HG03066 (cell line): ENCODE measurements around the gene MAN1A1.

Experiments used
- ATAC-seq: cut with Tn5 transposase; IDR thresholded peaks from one replicate; pipeline ENCODE4 v1.9.1; 2021; ENCODE audit warnings: low read depth; ENCODE audit not compliant: unreplicated experiment

Gene MAN1A1

GRCh38 chr6:119276211-119276610, 73.3 kb downstream of the MAN1A1 start:
- no peak for ATAC-seq

DNA sequence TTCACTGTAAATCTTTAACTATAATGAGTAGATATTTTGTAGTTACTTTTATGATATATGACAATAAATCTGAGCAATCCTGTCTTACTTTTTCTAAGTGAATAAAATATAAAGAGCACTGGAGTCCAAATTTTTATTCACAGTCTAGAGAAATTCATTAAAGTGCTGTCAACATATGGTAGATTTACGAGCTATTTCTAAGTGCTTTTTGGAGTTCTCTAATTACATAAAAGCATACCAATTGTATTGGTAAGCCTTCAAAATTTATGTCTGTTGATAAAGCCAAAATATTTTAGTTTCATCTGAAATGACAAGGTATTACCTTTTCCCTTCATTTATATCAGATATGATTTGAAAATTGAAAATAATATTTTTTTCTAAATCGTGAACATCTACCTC, 75.4 kb downstream of the MAN1A1 start:
- ATAC-seq, result no peak

DNA sequence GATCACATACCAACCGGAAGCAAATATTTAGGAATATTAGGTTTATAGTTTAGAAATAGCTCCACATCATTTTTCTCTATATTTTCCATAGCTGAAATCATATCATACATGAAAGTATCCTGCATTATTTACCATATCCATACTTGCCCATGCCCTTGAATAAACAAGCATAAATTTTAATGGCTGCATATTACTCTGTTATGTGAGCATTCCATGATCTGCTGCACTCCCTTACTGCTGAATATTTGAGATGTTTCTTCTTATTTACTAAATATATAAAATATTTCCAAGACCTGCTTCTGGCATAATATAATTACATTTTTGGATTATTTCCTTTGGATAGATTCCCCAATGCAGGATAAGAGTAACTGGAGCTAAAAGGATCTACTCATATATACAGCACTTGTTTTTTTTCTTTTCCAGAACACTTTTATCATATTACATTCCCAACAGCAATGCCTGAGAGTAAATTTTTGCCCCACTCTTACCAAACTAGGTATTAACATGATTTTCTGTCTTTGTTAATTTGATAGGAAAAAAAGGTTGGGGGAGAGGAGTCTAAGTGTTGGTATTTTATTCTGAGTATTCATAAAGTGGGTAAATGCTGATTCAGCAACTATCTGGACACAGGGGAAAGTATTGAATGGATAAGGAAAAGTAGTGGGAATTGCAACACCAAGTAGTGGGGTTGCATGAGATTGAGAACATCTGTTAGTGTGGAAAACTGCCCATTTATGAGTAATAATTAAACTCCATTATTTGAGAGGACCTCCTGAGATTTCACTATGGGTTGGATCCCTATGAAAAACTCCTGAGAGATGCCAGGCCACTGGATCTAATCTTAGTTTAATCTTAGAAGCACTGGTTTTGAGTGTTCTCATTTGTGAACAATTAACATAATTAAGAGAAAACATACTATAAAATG, 76.0 kb downstream of the MAN1A1 start:
- no peak for ATAC-seq

GRCh38 chr6:119270545-119270944, 79.0 kb downstream of the MAN1A1 start:
- no peak for ATAC-seq

GRCh38 chr6:119269266-119270103, 80.1 kb downstream of the MAN1A1 start:
- ATAC-seq, result no peak

GRCh38 chr6:119267126-119267905, 82.2 kb downstream of the MAN1A1 start:
- no peak for ATAC-seq

DNA sequence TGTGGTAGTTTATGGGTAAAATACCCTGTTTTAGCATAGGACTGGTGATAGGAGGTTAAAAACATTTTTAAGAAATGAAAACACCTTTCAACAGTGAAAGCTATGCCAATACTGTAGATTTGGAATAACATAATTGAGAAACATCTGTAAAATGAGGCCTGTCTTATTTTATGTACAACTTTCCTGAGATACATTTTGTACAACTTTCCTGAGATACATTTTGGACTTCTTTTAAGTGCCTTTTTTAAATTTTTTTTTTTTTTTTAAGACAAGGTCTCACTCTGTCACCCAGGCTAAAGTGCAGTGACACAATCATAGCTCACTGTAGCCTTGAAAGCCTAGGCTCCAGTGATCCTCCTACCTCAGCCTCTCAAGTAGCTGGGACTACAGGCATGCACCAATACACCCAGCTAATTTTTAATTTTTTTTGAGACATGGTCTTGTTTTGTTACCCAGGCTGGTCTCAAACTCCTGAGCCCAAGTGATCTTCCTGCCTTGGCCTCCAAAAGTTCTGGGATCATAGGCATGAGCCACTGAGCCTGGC, 84.6 kb downstream of the MAN1A1 start:
- ATAC-seq, result no peak

- no peak for ATAC-seq
Measured at GRCh38 chr6:119262612-119263011, 86.9 kb downstream of the MAN1A1 start.

GRCh38 chr6:119261944-119262284, 87.6 kb downstream of the MAN1A1 start:
- ATAC-seq, result no peak

GRCh38 chr6:119259027-119259426, 90.5 kb downstream of the MAN1A1 start:
- peak; percentile 47 for ATAC-seq

DNA sequence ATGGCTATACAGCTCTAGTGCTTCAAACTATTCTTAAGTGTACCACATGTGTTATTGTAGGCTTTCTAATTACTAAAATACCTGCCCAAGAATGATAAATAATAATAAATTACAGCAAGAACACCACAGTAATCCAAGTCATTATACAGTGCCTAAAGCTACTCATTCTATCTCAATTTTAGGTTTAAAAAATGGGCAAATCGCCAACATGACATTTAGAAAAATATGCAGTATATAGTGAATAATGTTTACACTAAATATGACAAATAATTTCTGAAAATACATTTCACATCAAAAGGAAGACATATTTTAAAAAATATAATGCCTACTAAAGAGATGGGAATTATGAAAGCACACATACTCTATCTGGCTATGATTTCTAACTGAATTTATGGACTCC, 91.8 kb downstream of the MAN1A1 start:
- no peak for ATAC-seq

DNA sequence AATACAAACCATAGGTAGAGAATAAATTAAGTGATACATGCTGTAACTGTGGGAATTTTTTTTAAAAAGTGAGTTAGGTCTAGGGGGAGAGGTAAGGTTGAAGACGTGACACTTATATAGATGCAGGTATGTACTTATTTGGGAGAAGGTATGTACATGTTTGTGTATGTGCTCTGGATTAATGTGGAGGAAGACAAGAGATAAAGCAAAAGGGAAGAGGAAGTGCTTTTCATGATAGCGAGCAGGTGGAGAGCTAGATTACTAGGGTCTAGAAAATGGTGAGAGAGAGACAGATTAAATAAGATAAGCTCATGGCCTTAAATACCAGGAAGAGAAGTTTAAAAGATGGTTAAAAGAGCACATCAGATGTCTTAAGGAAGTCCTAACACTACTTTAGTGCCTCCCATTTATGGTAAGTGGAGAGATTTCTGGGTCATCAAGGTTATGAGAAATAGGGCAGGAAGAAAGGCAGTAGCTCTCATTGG, 92.5 kb downstream of the MAN1A1 start:
- ATAC-seq, result no peak

- ATAC-seq, result no peak
Measured at GRCh38 chr6:119256392-119256791, 93.2 kb downstream of the MAN1A1 start.

- no peak for ATAC-seq
Measured at GRCh38 chr6:119255492-119255891, 94.1 kb downstream of the MAN1A1 start.

DNA sequence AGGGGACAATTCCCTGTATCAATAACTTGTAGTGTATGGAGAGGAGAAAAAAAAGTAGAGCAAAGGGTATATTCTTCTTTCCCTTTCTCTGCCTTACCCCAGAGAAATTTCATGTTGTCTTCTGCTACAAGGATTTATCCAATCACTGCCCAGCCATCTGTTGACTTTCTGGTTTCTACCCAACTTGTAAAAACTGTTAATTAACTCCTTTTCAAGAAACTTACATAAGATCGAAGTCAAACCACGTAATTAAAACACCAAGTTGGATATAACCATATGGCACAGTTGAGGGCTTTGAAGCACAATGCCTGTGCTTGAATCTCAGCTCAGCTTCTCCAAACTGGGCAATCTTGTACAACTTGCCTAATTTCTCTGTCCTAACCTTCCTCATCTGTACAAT, 99.5 kb downstream of the MAN1A1 start:
- ATAC-seq, result no peak

DNA sequence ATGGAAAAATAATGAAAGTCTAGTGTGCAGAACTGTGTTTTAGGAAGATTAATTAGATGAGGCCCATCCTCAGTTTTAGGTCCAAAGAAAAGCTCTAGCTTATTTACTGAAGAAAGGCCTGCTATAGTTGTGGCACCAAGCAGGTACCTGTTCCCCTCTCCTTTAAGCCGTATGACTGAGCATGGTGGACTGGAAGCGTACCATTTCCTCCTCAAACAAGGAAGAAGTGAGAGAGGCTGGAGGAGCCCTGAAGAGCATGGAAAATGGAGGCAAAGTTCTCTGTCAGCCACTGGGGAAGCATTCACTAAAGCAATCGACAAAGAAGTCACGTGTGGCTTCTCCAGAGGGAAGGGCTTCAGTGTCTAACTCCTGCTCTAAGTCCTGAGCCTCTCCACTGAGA, 100.2 kb downstream of the MAN1A1 start:
- ATAC-seq, result no peak

DNA sequence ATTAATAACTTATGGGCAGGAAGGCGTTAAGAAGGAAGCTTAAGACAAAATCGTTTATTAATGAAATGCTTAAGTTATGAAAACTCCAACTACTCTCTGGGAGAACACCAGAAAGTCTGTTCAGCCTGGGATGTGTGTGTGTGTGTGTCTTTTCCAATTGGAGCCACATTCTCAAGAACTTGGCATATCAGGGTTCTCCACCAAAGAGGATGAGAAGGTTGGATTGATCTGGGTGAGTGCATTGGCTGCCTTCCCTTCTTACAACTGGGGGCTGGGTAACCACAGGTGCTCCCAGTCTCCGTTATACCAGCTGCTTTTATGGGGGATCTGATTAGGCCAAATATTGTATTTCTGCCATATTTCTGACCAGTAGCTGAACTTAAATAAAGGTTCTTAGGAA, 102.1 kb downstream of the MAN1A1 start:
- no peak for ATAC-seq

DNA sequence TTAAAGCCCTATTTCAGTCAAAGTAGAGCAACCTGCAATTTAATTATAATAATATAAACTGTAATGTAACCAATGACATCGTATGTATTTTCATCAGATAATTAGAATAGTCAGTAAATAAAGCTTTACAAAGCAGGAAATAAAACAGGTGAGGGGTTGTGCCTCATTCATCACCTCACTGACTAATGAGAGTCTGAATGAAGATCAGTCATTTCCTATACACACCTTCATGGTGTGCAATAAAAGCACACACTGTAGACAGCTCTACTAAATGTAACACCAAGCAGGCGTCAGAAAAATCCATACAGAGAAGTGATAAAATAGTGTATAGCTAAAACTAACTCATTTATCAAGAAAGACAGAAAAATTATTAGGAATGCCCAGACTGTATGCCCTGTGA, 105.9 kb downstream of the MAN1A1 start:
- no peak for ATAC-seq

DNA sequence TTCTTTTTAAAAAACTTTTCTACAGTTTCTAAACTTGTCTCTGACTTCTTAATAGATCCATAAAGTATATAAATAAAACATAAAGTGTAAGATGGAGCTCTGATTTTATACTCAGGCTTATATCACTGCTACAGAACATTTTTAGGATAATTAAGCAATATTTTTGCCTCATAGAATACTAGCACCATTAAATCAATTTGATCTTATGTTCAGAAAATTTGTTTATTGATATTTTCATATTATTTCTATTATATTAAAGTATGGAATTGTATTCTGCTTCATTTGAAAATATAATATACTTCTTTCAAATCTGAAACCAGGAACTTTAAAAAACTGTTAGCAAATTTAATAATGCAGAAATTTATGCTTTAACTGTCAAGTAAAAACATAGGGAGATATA, 106.5 kb downstream of the MAN1A1 start:
- ATAC-seq, result no peak

DNA sequence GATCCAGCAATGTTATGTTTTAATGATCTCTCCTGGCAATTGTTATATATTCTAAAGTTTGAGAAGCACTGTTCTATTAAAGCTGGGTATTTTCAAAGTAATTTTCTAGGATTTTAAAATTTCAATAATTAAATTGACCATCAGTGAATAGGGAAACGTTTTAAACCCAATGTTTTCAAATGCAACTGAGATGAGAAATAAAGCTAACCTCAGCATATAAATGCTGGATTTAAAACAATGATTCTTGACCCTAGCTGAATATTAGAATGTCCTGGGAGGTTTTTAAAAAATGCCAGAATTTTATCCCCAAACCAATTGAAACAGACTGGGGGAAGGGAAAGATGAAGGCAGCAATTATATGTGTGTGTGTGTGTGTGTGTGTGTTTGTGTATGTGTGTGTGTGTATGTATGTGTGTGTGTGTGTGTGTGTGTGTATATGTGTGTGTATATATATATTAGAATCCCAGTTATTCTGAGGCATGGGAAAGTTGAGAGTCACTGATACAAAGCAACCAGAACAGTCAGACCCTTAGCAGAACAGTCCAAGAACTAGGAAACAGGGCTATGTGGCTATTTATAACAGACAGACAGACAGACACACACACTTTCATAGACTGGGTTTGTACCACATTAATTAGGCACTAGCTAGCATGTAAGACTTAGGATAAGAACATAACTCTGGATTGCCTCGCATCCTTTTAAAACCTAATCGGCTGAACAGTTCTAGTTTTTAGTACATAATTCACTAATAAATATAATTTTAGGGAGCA, 107.8 kb downstream of the MAN1A1 start:
- ATAC-seq, result no peak
